Upper lobe of left lung (tissue), 6 donors: ENCODE measurements around the gene LGI4. TPM values are rescaled to one million over a fixed set of nuclear protein-coding genes. Genes with fewer than 3 reads are reported as not detected.

Experiments used
- ATAC-seq, 2 donors: fragments of 200-7000 bp; cut with Tn5 transposase; one replicate each; pipeline ENCODE4 v1.9.1; 2022; ENCODE audit warnings: mild to moderate bottlenecking in 2 of 2, moderate library complexity in 2 of 2; ENCODE audit not compliant: low FRiP score in 2 of 2
- DNase-seq, 2 donors: peaks; one replicate each; pipeline ENCODE4 v3.0.0-alpha.2; 2019 to 2020
- H3K27ac ChIP-seq, 4 donors: fragments of 200-600 bp; sonication (generic); one replicate each; pipeline ENCODE4 v1.5.1; 2016 to 2019
- H3K27me3 ChIP-seq, 4 donors: fragments of 200-600 bp; sonication (generic); one replicate each; pipeline ENCODE4 v1.5.1; 2017 to 2019
- H3K36me3 ChIP-seq, 4 donors: fragments of 200-600 bp; sonication (generic); one replicate each; pipeline ENCODE4 v1.5.1; 2016 to 2019
- H3K4me1 ChIP-seq, 4 donors: fragments of 200-600 bp; sonication (generic); one replicate each; pipeline ENCODE4 v1.5.1; 2018 to 2019
- H3K4me3 ChIP-seq, 4 donors: fragments of 200-600 bp; sonication (generic); one replicate each; pipeline ENCODE4 v1.5.1; 2017 to 2019; ENCODE audit warnings: mild to moderate bottlenecking in 2 of 4, moderate library complexity in 1 of 4
- H3K9me3 ChIP-seq, 4 donors: fragments of 200-600 bp; sonication (generic); one replicate each; pipeline ENCODE4 v1.5.1; 2018 to 2019
- CTCF ChIP-seq, 6 experiments: fragments of 450-650 bp in 4 of 6; fragments of 200-600 bp in 2 of 6; sonication (generic) in 2 of 6; IDR thresholded peaks; one replicate each; pipeline ENCODE4 v1.5.1; 2016 to 2019; ENCODE audit warnings: antibody characterized with exemption in 6 of 6
- EP300 ChIP-seq, 4 donors: sonication (generic); formaldehyde crosslinking; IDR thresholded peaks; one replicate each; pipeline ENCODE4 v1.5.1; 2017; ENCODE audit warnings: antibody characterized with exemption in 4 of 4, control low read depth in 2 of 4
- POLR2A ChIP-seq, 4 donors: fragments of 450-650 bp; IDR thresholded peaks; one replicate each; pipeline ENCODE4 v1.5.1; 2016 to 2017; ENCODE audit warnings: antibody characterized with exemption in 4 of 4, mild to moderate bottlenecking in 2 of 4
- POLR2AphosphoS5 ChIP-seq, 2 donors: sonication (generic); formaldehyde crosslinking; IDR thresholded peaks; one replicate each; pipeline ENCODE4 v1.5.1; 2017; ENCODE audit warnings: antibody characterized with exemption in 2 of 2
- WGBS, 2 donors: methylation state at CpG; one replicate each; pipeline ENCODE4 v1.1.5; 2017 to 2018; 5-methylcytosine and 5-hydroxymethylcytosine counted together
- total RNA-seq, 6 donors: library from RNA; depleted of rRNA in 4 of 6; stranded (reverse); fragments of >200 nt in 4 of 6; gene quantifications; one replicate each; pipeline versions ENCODE4 v1.1.0 to v1.2.1, GENCODE V29; 2016 to 2021
- donor health status: DM: no; HTN: no; CAD: no; lungs with moderate emphysema.
- donor health status: DM: no; HTN: yes; CAD: no; lungs with severe emphysema.

Gene LGI4
- total RNA-seq, 6 donors from 2014 or later: 3.3 to 25.3 (median 7.1) TPM

GRCh38 chr19:35138305-35138892 is 3.5 kb upstream of the LGI4 start, which contains the start of gene FXYD1:
Gene FXYD1, plus strand, starts transcription at chr19:35138824. Its CDS starts 1,256 bp downstream, at chr19:35140080.
- peaks cover 0 to 12% (median 4%) of the 10 kb centered on the region in 4 donors for H3K27me3 ChIP-seq
- H3K4me3 ChIP-seq: peak within 1 kb of the TSS in 3 of 4 donors; percentile 10 to 40 (median 38)
- no peaks in the 10 kb centered on the region for H3K9me3 ChIP-seq
- peak; percentile 2 to 35 for ATAC-seq
- peak in 1 of 2 donors; percentile 90 for DNase-seq
- H3K4me1 ChIP-seq: peaks cover 29 to 42% (median 33%) of the 10 kb centered on the region in 4 donors
- peak within 1 kb of the TSS; percentile 75 to 87 (median 82) for H3K27ac ChIP-seq
- H3K36me3 ChIP-seq: no peaks in the 10 kb centered on the region
- whole genome bisulfite sequencing, 2 donors: 73% methylated on average over 9 to 15 of the region's 18 CpGs
- TF ChIP-seq POLR2A (IDR thresholded peaks at IDR 0.05): no peak
- TF ChIP-seq POLR2AphosphoS5 (IDR thresholded peaks at IDR 0.05): no peak
- no peak for TF ChIP-seq EP300 (IDR thresholded peaks at IDR 0.05)
- no peak for TF ChIP-seq CTCF (IDR thresholded peaks at IDR 0.05)

- Histone ChIP-seq H3K36me3 (no peaks in the 10 kb centered on the region), H3K27me3 (peaks cover 0 to 2% (median 0%) of the 10 kb centered on the region in 4 donors), H3K4me1 (peaks cover 17 to 30% (median 21%) of the 10 kb centered on the region in 4 donors), H3K27ac (peak overlapping the region in 1 of 4 donors; percentile 26), H3K4me3 (no peak overlapping the region), H3K9me3 (no peaks in the 10 kb centered on the region)
- 62% methylated on average over 9 of the region's 9 CpGs for WGBS, 2 donors
- no peak for TF ChIP-seq EP300 (IDR thresholded peaks at IDR 0.05)
- no peak for TF ChIP-seq CTCF (IDR thresholded peaks at IDR 0.05)
- TF ChIP-seq POLR2A (IDR thresholded peaks at IDR 0.05): no peak
- DNase-seq (no peak), ATAC-seq (no peak)
These were observed 2.3 kb upstream of the LGI4 start for GRCh38 chr19:35136977-35137702.

GRCh38 chr19:35136231-35136630 is 1.4 kb upstream of the LGI4 start:
- H3K4me1 ChIP-seq: peaks cover 9 to 21% (median 12%) of the 10 kb centered on the region in 4 donors

GRCh38 chr19:35135389-35135909 is 590 bp upstream of the LGI4 start:
- DNase-seq (peak; percentile 73 to 84), ATAC-seq (peak; percentile 75 to 80)
- WGBS, 2 donors: 0% methylated on average over 2 to 6 of the region's 7 CpGs

More at GRCh38 chr19:35136231-35136630, 1.4 kb upstream of the LGI4 start:
- Histone ChIP-seq H3K27me3 (no peaks in the 10 kb centered on the region), H3K36me3 (no peaks in the 10 kb centered on the region), H3K27ac (peak overlapping the region in 2 of 4 donors; percentile 12 to 22), H3K4me3 (no peak overlapping the region), H3K9me3 (no peaks in the 10 kb centered on the region)
- 79% methylated on average over 11 of the region's 11 CpGs; no CpG with 5 or more reads in 1 of the 2 donors for whole genome bisulfite sequencing, 2 donors
- TF ChIP-seq POLR2AphosphoS5 (IDR thresholded peaks at IDR 0.05): no peak
- no peak for TF ChIP-seq CTCF (IDR thresholded peaks at IDR 0.05)
- TF ChIP-seq POLR2A (IDR thresholded peaks at IDR 0.05): no peak
- no peak for TF ChIP-seq EP300 (IDR thresholded peaks at IDR 0.05)
- no peak for ATAC-seq
- no peak for DNase-seq

More at GRCh38 chr19:35135389-35135909, 590 bp upstream of the LGI4 start:
- peak overlapping the region in 3 of 4 donors; percentile 39 to 87 (median 77) for H3K27ac ChIP-seq
- no peaks in the 10 kb centered on the region for H3K36me3 ChIP-seq
- peak overlapping the region in 3 of 4 donors; percentile 9 to 32 (median 23) for H3K4me3 ChIP-seq
- H3K27me3 ChIP-seq: no peaks in the 10 kb centered on the region
- peaks cover 4 to 13% (median 12%) of the 10 kb centered on the region in 4 donors for H3K4me1 ChIP-seq
- no peaks in the 10 kb centered on the region for H3K9me3 ChIP-seq
- TF ChIP-seq POLR2A (IDR thresholded peaks at IDR 0.05): no peak
- TF ChIP-seq CTCF (IDR thresholded peaks at IDR 0.05): peak; percentile 87 to 96 (median 92)
